Hair follicular keratinocyte (primary cell): ENCODE data around the gene DNM2. TPM values are rescaled to one million over a fixed set of nuclear protein-coding genes. Genes with fewer than 3 reads are reported as not detected.

Experiments used
- total RNA-seq: library from RNA; depleted of rRNA; stranded (reverse); fragments of >200 nt; gene quantifications from 2 replicates; pipeline ENCODE4 v1.2.3, GENCODE V29; 2015

The DNM2 gene
- 67.5 and 69.0 TPM in 2 replicates for total RNA-seq

GRCh38 chr19:10717356-10718204, at the start of gene DNM2:
Gene DNM2, plus strand, starts transcription at chr19:10718079. Its CDS starts 164 bp downstream, at chr19:10718243.

GRCh38 chr19:10835754-10836478, 118.0 kb downstream of the DNM2 start, which contains the start of gene TMED1:
Gene TMED1, minus strand, starts transcription at chr19:10836212. Its CDS starts 21 bp downstream, at chr19:10836191.

GRCh38 chr19:10848230-10848856, 130.5 kb downstream of the DNM2 start, which contains the start of gene C19orf38:
Gene C19orf38, plus strand, starts transcription at chr19:10848415. Its CDS starts 94 bp downstream, at chr19:10848509.

GRCh38 chr19:10870955-10871603, 153.2 kb downstream of the DNM2 start, which contains the start of gene CARM1:
Gene CARM1, plus strand, starts transcription at chr19:10871553. Its CDS starts 150 bp downstream, at chr19:10871703.

Other genes with a start within 250 kb of the DNM2 start
- 50.0 and 61.7 TPM in 2 replicates for gene KEAP1, start 214.7 kb upstream of the DNM2 start, total RNA-seq
- gene S1PR5, start 200.6 kb upstream of the DNM2 start, total RNA-seq: 22.5 and 27.2 TPM in 2 replicates
- 27.9 and 33.9 TPM in 2 replicates for gene ATG4D, start 174.2 kb upstream of the DNM2 start, total RNA-seq
- 11.6 and 17.7 TPM in 2 replicates for gene KRI1, start 152.1 kb upstream of the DNM2 start, total RNA-seq
- 5.1 and 5.9 TPM in 2 replicates for gene CDKN2D, start 149.1 kb upstream of the DNM2 start, total RNA-seq
- 78.9 and 111 TPM in 2 replicates for gene AP1M2, start 130.8 kb upstream of the DNM2 start, total RNA-seq
- gene SLC44A2, start 92.5 kb upstream of the DNM2 start, total RNA-seq: 18.8 and 43.9 TPM in 2 replicates
- gene ILF3, start 63.7 kb upstream of the DNM2 start, total RNA-seq: 73.8 and 120 TPM in 2 replicates
- gene QTRT1, start 16.6 kb upstream of the DNM2 start, total RNA-seq: 18.0 and 25.2 TPM in 2 replicates
- 51.5 and 57.7 TPM in 2 replicates for gene TMED1, start 118.1 kb downstream of the DNM2 start, total RNA-seq
- 0.39 and 0.42 TPM in 2 replicates for gene C19orf38, start 130.3 kb downstream of the DNM2 start, total RNA-seq
- gene CARM1, start 153.5 kb downstream of the DNM2 start, total RNA-seq: 31.1 and 33.9 TPM in 2 replicates
- 57.3 and 79.5 TPM in 2 replicates for gene YIPF2, start 210.6 kb downstream of the DNM2 start, total RNA-seq
- gene TIMM29, start 210.7 kb downstream of the DNM2 start, total RNA-seq: 25.2 and 29.9 TPM in 2 replicates
- gene SMARCA4, start 243.0 kb downstream of the DNM2 start, total RNA-seq: 82.2 and 97.7 TPM in 2 replicates